Neural cell (in vitro differentiated cells): ENCODE results near the gene SFXN4. TPM values are rescaled to one million over a fixed set of nuclear protein-coding genes. Genes with fewer than 3 reads are reported as not detected.
A peak's percentile ranks its signal among the peaks of the same experiment; 100 is the strongest.

Experiments
- H2AFZ ChIP-seq: fragments of 200-600, 300-800 bp; sonication (generic), shearing (Covaris generic); 2 replicates; pipeline ENCODE4 v1.6.0; 2014; ENCODE audit warnings: low read depth, mild to moderate bottlenecking, antibody characterized with exemption, low read length, moderate library complexity
- H3F3A ChIP-seq: fragments of 200-600 bp; shearing (Covaris generic); 2 replicates; pipeline ENCODE4 v1.6.1; 2016; ENCODE audit warnings: mild to moderate bottlenecking, moderate library complexity, mixed read lengths, antibody characterized with exemption, low read length; ENCODE audit not compliant: insufficient read depth, poor library complexity, severe bottlenecking
- H3K27ac ChIP-seq: fragments of 200-600, 300-800 bp; sonication (generic), shearing (Covaris generic); 2 replicates; pipeline ENCODE4 v1.5.1; 2014; ENCODE audit warnings: mild to moderate bottlenecking, low read length, moderate library complexity
- H3K27me3 ChIP-seq: fragments of 300-800, 200-600 bp; sonication (generic), shearing (Covaris generic); 2 replicates; pipeline ENCODE4 v1.6.0; 2014; ENCODE audit warnings: mild to moderate bottlenecking, low read depth, low read length, moderate library complexity; ENCODE audit not compliant: insufficient read depth
- H3K36me3 ChIP-seq: fragments of 300-800, 200-600 bp; sonication (generic), shearing (Covaris generic); 2 replicates; pipeline ENCODE4 v1.5.1; 2014; ENCODE audit warnings: mild to moderate bottlenecking, antibody characterized with exemption, low read length, moderate library complexity; ENCODE audit not compliant: insufficient read depth
- H3K4me2 ChIP-seq: fragments of 300-800, 200-600 bp; sonication (generic), shearing (Covaris generic); 2 replicates; pipeline ENCODE4 v1.6.0; 2014; ENCODE audit warnings: mild to moderate bottlenecking, low read length
- H3K4me3 ChIP-seq: fragments of 300-800, 200-600 bp; sonication (generic), shearing (Covaris generic); 2 replicates; pipeline ENCODE4 v1.5.1; 2014; ENCODE audit warnings: mild to moderate bottlenecking, low read length, moderate library complexity
- H3K79me2 ChIP-seq: fragments of 200-600 bp; shearing (Covaris generic); replicated peaks from 2 replicates; pipeline ENCODE4 v1.6.0; 2014; ENCODE audit warnings: mild to moderate bottlenecking, low read length, moderate library complexity; ENCODE audit not compliant: insufficient read depth
- H3K9ac ChIP-seq: fragments of 300-800, 200-600 bp; sonication (generic), shearing (Covaris generic); 2 replicates; pipeline ENCODE4 v1.6.1; 2016; ENCODE audit warnings: mild to moderate bottlenecking, low read length, mixed read lengths
- H3K9me2 ChIP-seq: fragments of 200-600 bp; shearing (Covaris generic); 2 replicates; pipeline ENCODE4 v1.6.1; 2016; ENCODE audit warnings: mild to moderate bottlenecking, low read length, mixed read lengths; ENCODE audit not compliant: insufficient read depth
- H3K9me3 ChIP-seq: fragments of 200-600, 300-800 bp; sonication (generic), shearing (Covaris generic); 2 replicates; pipeline ENCODE4 v1.6.1; 2016; ENCODE audit warnings: mild to moderate bottlenecking, mixed run types, low read length, moderate library complexity, mixed read lengths
- H4K20me1 ChIP-seq: fragments of 200-600 bp; shearing (Covaris generic); 2 replicates; pipeline ENCODE4 v1.6.1; 2016; ENCODE audit warnings: mild to moderate bottlenecking, mixed run types; ENCODE audit not compliant: insufficient read depth
- CTCF ChIP-seq: fragments of 450-650 bp; IDR thresholded peaks from 2 replicates; pipeline ENCODE4 v1.5.1; 2014; ENCODE audit warnings: antibody characterized with exemption, mild to moderate bottlenecking, moderate library complexity; ENCODE audit not compliant: poor library complexity, severe bottlenecking
- EP300 ChIP-seq: fragments of 450-650 bp; conservative IDR thresholded peaks from 2 replicates; pipeline ENCODE4 v1.6.1; 2014; ENCODE audit warnings: antibody characterized with exemption, mild to moderate bottlenecking, moderate library complexity; ENCODE audit not compliant: poor library complexity, severe bottlenecking
- EZH2 ChIP-seq: fragments of 200-600, 300-800 bp; shearing (Covaris generic), sonication (generic); IDR thresholded peaks from 2 replicates; pipeline ENCODE4 v1.6.1; 2014; ENCODE audit warnings: antibody characterized with exemption, low read length, borderline replicate concordance, mild to moderate bottlenecking; ENCODE audit not compliant: insufficient read depth, poor library complexity, severe bottlenecking
- MXI1 ChIP-seq: fragments of 450-650 bp; conservative IDR thresholded peaks from 2 replicates; pipeline ENCODE4 v1.6.1; 2014; ENCODE audit warnings: antibody characterized with exemption, mild to moderate bottlenecking; ENCODE audit not compliant: poor library complexity, severe bottlenecking
- POLR2AphosphoS5 ChIP-seq: IDR thresholded peaks from 2 replicates; pipeline ENCODE4 v1.6.1; 2012
- RAD21 ChIP-seq: fragments of 450-650 bp; conservative IDR thresholded peaks from 2 replicates; pipeline ENCODE4 v1.6.1; 2014; ENCODE audit warnings: antibody characterized with exemption, mild to moderate bottlenecking, moderate library complexity
- REST ChIP-seq: IDR thresholded peaks from 2 replicates; pipeline ENCODE4 v1.6.1; 2012; ENCODE audit warnings: borderline replicate concordance
- SMC3 ChIP-seq: fragments of 450-650 bp; conservative IDR thresholded peaks from 2 replicates; pipeline ENCODE4 v1.6.1; 2014; ENCODE audit warnings: antibody characterized with exemption, mild to moderate bottlenecking, moderate library complexity; ENCODE audit not compliant: poor library complexity
- TAF1 ChIP-seq: IDR thresholded peaks from 2 replicates; pipeline ENCODE4 v1.6.1; 2012; ENCODE audit warnings: low read depth
- polyA plus RNA-seq: library from polyadenylated mRNA; depleted of rRNA; stranded (reverse); fragments of >200 nt; gene quantifications from 2 replicates; pipeline ENCODE4 v1.2.3, GENCODE V29; 2014

Gene SFXN4
- polyA plus RNA-seq, 1 donor from 2014 or later: 23.7 TPM

GRCh38 chr10:119209736-119210355 is 44.3 kb upstream of the SFXN4 start:
- TF ChIP-seq MXI1 (no peak), CTCF (peak; percentile 43), SMC3 (peak; percentile 13)
- H3K9ac ChIP-seq: peak overlapping the region; percentile 84
- peak overlapping the region; percentile 80 for H3K4me2 ChIP-seq
- no peaks in the 10 kb centered on the region for H3K27me3 ChIP-seq
- H3K27ac ChIP-seq: peak overlapping the region; percentile 27
- H3K4me3 ChIP-seq: peak overlapping the region; percentile 77
- peaks cover 4% of the 10 kb centered on the region for H3F3A ChIP-seq
- no peaks in the 10 kb centered on the region for H3K9me3 ChIP-seq
- peaks cover 11% of the 10 kb centered on the region for H3K79me2 ChIP-seq
- no peak overlapping the region for H2AFZ ChIP-seq
- H3K9me2 ChIP-seq: no peaks in the 10 kb centered on the region
- H3K36me3 ChIP-seq: no peaks in the 10 kb centered on the region
- H4K20me1 ChIP-seq: no peaks in the 10 kb centered on the region

GRCh38 chr10:119209035-119209735 is 43.7 kb upstream of the SFXN4 start:
- Histone ChIP-seq H3K4me2 (peak overlapping the region; percentile 80), H3K27me3 (no peaks in the 10 kb centered on the region), H3K27ac (peak overlapping the region; percentile 75), H3K36me3 (no peaks in the 10 kb centered on the region), H3F3A (peaks cover 4% of the 10 kb centered on the region), H3K4me3 (peak overlapping the region; percentile 77), H3K9me3 (no peaks in the 10 kb centered on the region), H3K9ac (peak overlapping the region; percentile 84), H2AFZ (no peak overlapping the region), H4K20me1 (no peaks in the 10 kb centered on the region), H3K79me2 (peaks cover 11% of the 10 kb centered on the region), H3K9me2 (no peaks in the 10 kb centered on the region)
- TF ChIP-seq SMC3 (peak; percentile 62), MXI1 (no peak), EP300 (no peak), RAD21 (peak; percentile 47), CTCF (peak; percentile 78)

GRCh38 chr10:119208553-119208940 is 43.0 kb upstream of the SFXN4 start:
- H3K4me3 ChIP-seq: peak overlapping the region; percentile 77
- no peaks in the 10 kb centered on the region for H3K36me3 ChIP-seq
- H3K9ac ChIP-seq: peak overlapping the region; percentile 84
- no peak for TF ChIP-seq EP300
- TF ChIP-seq SMC3: no peak
- TF ChIP-seq CTCF: no peak
- no peak for TF ChIP-seq RAD21
- TF ChIP-seq TAF1: no peak
- no peak for TF ChIP-seq POLR2AphosphoS5
- TF ChIP-seq MXI1: no peak
- TF ChIP-seq EZH2: no peak
- no peak for TF ChIP-seq REST
- H4K20me1 ChIP-seq: no peaks in the 10 kb centered on the region
- peak overlapping the region; percentile 75 for H3K27ac ChIP-seq
- no peaks in the 10 kb centered on the region for H3K27me3 ChIP-seq
- peak overlapping the region; percentile 18 for H2AFZ ChIP-seq
- peaks cover 4% of the 10 kb centered on the region for H3F3A ChIP-seq
- H3K9me3 ChIP-seq: no peaks in the 10 kb centered on the region
- H3K4me2 ChIP-seq: peak overlapping the region; percentile 80
- H3K79me2 ChIP-seq: peaks cover 11% of the 10 kb centered on the region
- H3K9me2 ChIP-seq: no peaks in the 10 kb centered on the region
